ENCODE measurements around the gene NATD1.

NATD1 gene

DNA sequence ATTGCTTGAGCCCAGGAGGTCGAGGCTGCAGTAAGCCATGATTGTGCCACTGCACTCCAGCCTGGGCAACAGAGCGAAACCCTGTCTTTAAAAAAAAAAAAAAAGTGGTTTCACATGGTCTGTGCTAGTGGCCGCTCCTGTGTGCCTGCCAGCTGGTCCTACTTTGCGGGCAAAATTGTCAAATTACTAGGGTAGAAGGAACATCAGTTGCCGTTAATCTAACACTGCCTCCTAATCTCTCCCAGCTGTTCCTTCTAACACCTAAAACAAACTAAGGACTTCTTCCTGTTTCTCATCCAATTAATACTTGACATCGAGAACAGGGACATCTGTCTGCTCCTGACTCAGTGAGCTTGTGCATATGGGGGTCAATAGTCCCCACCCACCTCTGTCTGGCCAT lies 63.1 kb downstream of the NATD1 start:
- H3K9me3 ChIP-seq (ENCODE audit: low read length) = no peaks in the 10 kb centered on the region
- H3K36me3 ChIP-seq (ENCODE audit: insufficient read depth, low read length) = peaks cover 11% of the 10 kb centered on the region
- no peak overlapping the region for H3K4me3 ChIP-seq (ENCODE audit: low read depth in 1 of 2, low read length in 2 of 2)
- H3K9ac ChIP-seq (ENCODE audit: low read length) = no peak overlapping the region
- no peak overlapping the region for H3K27ac ChIP-seq (ENCODE audit: low read depth, low read length)
- peaks cover 10% of the 10 kb centered on the region for H3K4me1 ChIP-seq (ENCODE audit: insufficient read depth, low read length)
- no peaks in the 10 kb centered on the region for H3K27me3 ChIP-seq (ENCODE audit: control insufficient read depth in 1 of 2, insufficient read depth in 2 of 2, low read length in 2 of 2)

DNA sequence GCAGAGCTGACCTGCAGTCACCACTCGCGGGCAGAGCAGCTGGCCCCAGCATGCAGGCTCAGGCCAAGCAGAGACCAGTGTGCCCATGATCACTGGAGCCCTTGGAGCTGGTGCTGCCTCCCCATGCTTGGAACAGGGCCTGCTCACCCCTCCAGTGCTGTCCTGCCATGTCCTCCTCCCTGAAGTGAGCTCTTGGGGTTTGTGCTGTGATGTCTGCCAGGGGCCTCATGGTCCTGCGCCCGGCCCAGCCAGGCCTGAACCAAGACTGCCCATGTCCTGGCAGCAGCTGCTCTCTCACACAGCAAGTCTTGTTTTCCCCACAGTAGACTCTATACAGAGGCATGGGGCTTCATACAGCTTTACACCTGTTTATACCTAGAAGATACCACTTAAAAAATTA lies 63.8 kb downstream of the NATD1 start:
- no peaks in the 10 kb centered on the region for H3K9me3 ChIP-seq (ENCODE audit: low read length)
- H3K4me1 ChIP-seq (ENCODE audit: insufficient read depth, low read length) = peaks cover 9% of the 10 kb centered on the region
- no peak overlapping the region for H3K4me3 ChIP-seq (ENCODE audit: low read depth in 1 of 2, low read length in 2 of 2)
- H3K27ac ChIP-seq (ENCODE audit: low read depth, low read length) = no peak overlapping the region
- H3K36me3 ChIP-seq (ENCODE audit: insufficient read depth, low read length) = peaks cover 19% of the 10 kb centered on the region
- H3K27me3 ChIP-seq (ENCODE audit: control insufficient read depth in 1 of 2, insufficient read depth in 2 of 2, low read length in 2 of 2) = no peaks in the 10 kb centered on the region
- H3K9ac ChIP-seq (ENCODE audit: low read length) = no peak overlapping the region
